IPS-11a (cell line): Measurements from ENCODE around the gene NDUFS2.

ENCODE experiments used
- H3K4me3 ChIP-seq: one replicate; pipeline ENCODE4 v1.5.1; 2013; ENCODE audit warnings: low read depth, low read length, control low read depth

The NDUFS2 gene

GRCh38 chr1:161193561-161194235 lies 8.5 kb upstream of the NDUFS2 start:
- H3K4me3 ChIP-seq: no peak overlapping the region

- H3K4me3 ChIP-seq: no peak overlapping the region
Observed at GRCh38 chr1:161195171-161195570, 7.0 kb upstream of the NDUFS2 start.

GRCh38 chr1:161196111-161196510 lies 6.1 kb upstream of the NDUFS2 start:
- H3K4me3 ChIP-seq: no peak overlapping the region

GRCh38 chr1:161196521-161197451 lies 5.4 kb upstream of the NDUFS2 start:
- no peak overlapping the region for H3K4me3 ChIP-seq

- peak overlapping the region; percentile 8 for H3K4me3 ChIP-seq
Observed at GRCh38 chr1:161197560-161198193, 4.5 kb upstream of the NDUFS2 start.

- no peak overlapping the region for H3K4me3 ChIP-seq
Observed at GRCh38 chr1:161198194-161198896, 3.8 kb upstream of the NDUFS2 start.

GRCh38 chr1:161198897-161199431 lies 3.2 kb upstream of the NDUFS2 start, which contains the start of gene ADAMTS4:
Gene ADAMTS4 (minus strand): TSS chr1:161199054. CDS start chr1:161198627, 427 bp downstream.
- H3K4me3 ChIP-seq: no peak within 1 kb of the TSS

GRCh38 chr1:161199506-161200139 lies 2.5 kb upstream of the NDUFS2 start:
- H3K4me3 ChIP-seq: no peak overlapping the region

- H3K4me3 ChIP-seq: no peak overlapping the region
Observed at GRCh38 chr1:161200421-161200991, 1.7 kb upstream of the NDUFS2 start.

- peak overlapping the region; percentile 8 for H3K4me3 ChIP-seq
Observed at GRCh38 chr1:161200992-161201835, 953 bp upstream of the NDUFS2 start.

GRCh38 chr1:161206411-161207140 lies 4.4 kb downstream of the NDUFS2 start:
- no peak overlapping the region for H3K4me3 ChIP-seq

GRCh38 chr1:161207173-161207572 lies 5.0 kb downstream of the NDUFS2 start:
- no peak overlapping the region for H3K4me3 ChIP-seq

- no peak overlapping the region for H3K4me3 ChIP-seq
Observed at GRCh38 chr1:161209790-161210409, 7.7 kb downstream of the NDUFS2 start.

GRCh38 chr1:161214369-161214768 lies 12.2 kb downstream of the NDUFS2 start:
- H3K4me3 ChIP-seq: no peak overlapping the region

GRCh38 chr1:161215076-161215475 lies 12.9 kb downstream of the NDUFS2 start, which contains the start of gene FCER1G:
Gene FCER1G (plus strand): TSS chr1:161215295. CDS start chr1:161215322, 27 bp downstream.
- no peak within 1 kb of the TSS for H3K4me3 ChIP-seq

- no peak overlapping the region for H3K4me3 ChIP-seq
Observed at GRCh38 chr1:161216945-161217712, 15.0 kb downstream of the NDUFS2 start.

GRCh38 chr1:161217831-161218230 lies 15.7 kb downstream of the NDUFS2 start:
- H3K4me3 ChIP-seq: no peak overlapping the region
